GM23248 (cell line): ENCODE measurements around the gene KHDC4.

Experiments
- EZH2 ChIP-seq: fragments of 200-600 bp; sonication (generic); IDR thresholded peaks from 2 replicates; pipeline ENCODE4 v1.6.1; 2018; ENCODE audit warnings: antibody characterized with exemption, mild to moderate bottlenecking; ENCODE audit not compliant: insufficient read depth, poor library complexity, severe bottlenecking
- EZH2phosphoT487 ChIP-seq: fragments of 200-600 bp; sonication (generic); IDR thresholded peaks from 2 replicates; pipeline ENCODE4 v1.6.1; 2018; ENCODE audit warnings: antibody characterized with exemption, moderate library complexity, mild to moderate bottlenecking, low read depth; ENCODE audit not compliant: insufficient read depth

DNA sequence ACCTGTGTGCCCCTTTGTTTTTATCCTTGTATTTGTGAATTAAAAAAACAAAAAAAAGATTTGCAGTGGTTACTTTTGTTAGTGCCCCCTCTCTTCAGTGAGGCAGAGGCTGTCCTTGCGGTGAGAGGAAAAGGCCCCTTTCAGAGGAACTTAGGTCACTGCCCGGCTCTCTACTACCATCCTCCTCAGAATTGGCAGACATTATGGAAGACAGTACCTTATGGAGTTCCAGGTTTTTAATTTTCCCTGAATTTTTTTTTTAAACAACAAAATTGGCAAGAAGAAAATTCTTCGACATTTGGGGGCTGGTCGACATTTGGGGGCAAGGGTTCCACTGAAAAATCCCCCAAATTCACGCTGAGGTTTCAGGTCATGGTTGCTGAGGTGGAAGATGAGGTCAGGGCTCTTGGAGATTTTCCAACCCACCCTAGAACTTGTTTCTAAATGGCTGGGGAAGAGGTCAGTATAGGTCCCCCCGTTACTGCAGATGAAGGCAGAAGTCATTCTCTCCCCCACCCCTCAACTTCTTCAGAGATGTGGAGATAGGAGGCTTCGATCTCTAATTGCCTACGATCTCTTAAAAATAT is 12.5 kb upstream of the KHDC4 start:
- TF ChIP-seq EZH2 (no peak), EZH2phosphoT487 (no peak)
